Neural crest cell (in vitro differentiated cells): ENCODE data around the gene BTNL8. TPM values are rescaled to one million over a fixed set of nuclear protein-coding genes. Genes with fewer than 3 reads are reported as not detected.

Source experiments
- DNase-seq: peaks from one replicate; pipeline ENCODE4 v3.0.0; 2021; ENCODE audit warnings: low read depth, mixed read lengths, low spot score
- H3K27ac Mint-ChIP-seq: one replicate; pipeline ENCODE4 v1.8.0; 2021; ENCODE audit warnings: mild to moderate bottlenecking, mixed read lengths; ENCODE audit not compliant: unreplicated experiment
- H3K27me3 Mint-ChIP-seq: 2 replicates; pipeline ENCODE4 v1.8.0; 2021; ENCODE audit warnings: low read depth, mild to moderate bottlenecking, mixed read lengths
- H3K36me3 Mint-ChIP-seq: 2 replicates; pipeline ENCODE4 v1.8.0; 2021; ENCODE audit warnings: low read depth, mild to moderate bottlenecking, mixed read lengths
- H3K4me1 Mint-ChIP-seq: 2 replicates; pipeline ENCODE4 v1.8.0; 2021; ENCODE audit warnings: mixed read lengths
- H3K4me3 Mint-ChIP-seq: one replicate; pipeline ENCODE4 v1.8.0; 2021; ENCODE audit warnings: mild to moderate bottlenecking, mixed read lengths
- H3K9me3 Mint-ChIP-seq: 2 replicates; pipeline ENCODE4 v1.8.0; 2021; ENCODE audit warnings: mixed read lengths
- total RNA-seq: library from RNA; stranded (reverse); gene quantifications from 2 replicates; pipeline ENCODE4 v1.2.1, GENCODE V29; 2021
- TF ChIP-seq, protein P1 (sequence below): fragments of 200-600 bp; sonication (generic); conservative IDR thresholded peaks from 2 replicates; pipeline ENCODE4 v1.5.0; 2021; ENCODE audit warnings: antibody characterized with exemption, mild to moderate bottlenecking

BTNL8 gene
- total RNA-seq, 1 donor from 2014 or later: not detected

GRCh38 chr5:180920710-180921109 is 21.8 kb downstream of the BTNL8 start:
- Mint-ChIP-seq H3K36me3 (peaks cover 2% of the 10 kb centered on the region), H3K27me3 (peaks cover 42% of the 10 kb centered on the region), H3K27ac (no peak overlapping the region), H3K4me3 (no peak overlapping the region), H3K9me3 (peaks cover 8% of the 10 kb centered on the region), H3K4me1 (no peaks in the 10 kb centered on the region)
- DNase-seq: no peak
- TF ChIP-seq, protein P1, sequence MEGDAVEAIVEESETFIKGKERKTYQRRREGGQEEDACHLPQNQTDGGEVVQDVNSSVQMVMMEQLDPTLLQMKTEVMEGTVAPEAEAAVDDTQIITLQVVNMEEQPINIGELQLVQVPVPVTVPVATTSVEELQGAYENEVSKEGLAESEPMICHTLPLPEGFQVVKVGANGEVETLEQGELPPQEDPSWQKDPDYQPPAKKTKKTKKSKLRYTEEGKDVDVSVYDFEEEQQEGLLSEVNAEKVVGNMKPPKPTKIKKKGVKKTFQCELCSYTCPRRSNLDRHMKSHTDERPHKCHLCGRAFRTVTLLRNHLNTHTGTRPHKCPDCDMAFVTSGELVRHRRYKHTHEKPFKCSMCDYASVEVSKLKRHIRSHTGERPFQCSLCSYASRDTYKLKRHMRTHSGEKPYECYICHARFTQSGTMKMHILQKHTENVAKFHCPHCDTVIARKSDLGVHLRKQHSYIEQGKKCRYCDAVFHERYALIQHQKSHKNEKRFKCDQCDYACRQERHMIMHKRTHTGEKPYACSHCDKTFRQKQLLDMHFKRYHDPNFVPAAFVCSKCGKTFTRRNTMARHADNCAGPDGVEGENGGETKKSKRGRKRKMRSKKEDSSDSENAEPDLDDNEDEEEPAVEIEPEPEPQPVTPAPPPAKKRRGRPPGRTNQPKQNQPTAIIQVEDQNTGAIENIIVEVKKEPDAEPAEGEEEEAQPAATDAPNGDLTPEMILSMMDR: no peak

GRCh38 chr5:180922932-180923331 is 24.0 kb downstream of the BTNL8 start:
- peaks cover 11% of the 10 kb centered on the region for H3K9me3 Mint-ChIP-seq
- no peak for DNase-seq
- H3K4me3 Mint-ChIP-seq: no peak overlapping the region
- H3K27me3 Mint-ChIP-seq: peaks cover 57% of the 10 kb centered on the region
- TF ChIP-seq, protein P1: no peak
- peaks cover 2% of the 10 kb centered on the region for H3K36me3 Mint-ChIP-seq
- H3K27ac Mint-ChIP-seq: no peak overlapping the region
- H3K4me1 Mint-ChIP-seq: no peaks in the 10 kb centered on the region

- Mint-ChIP-seq H3K4me3 (no peak overlapping the region), H3K36me3 (peaks cover 3% of the 10 kb centered on the region), H3K27me3 (peaks cover 50% of the 10 kb centered on the region), H3K4me1 (no peaks in the 10 kb centered on the region), H3K27ac (no peak overlapping the region), H3K9me3 (peaks cover 15% of the 10 kb centered on the region)
- TF ChIP-seq, protein P1: no peak
- no peak for DNase-seq
Observed at GRCh38 chr5:180932660-180933059, 33.7 kb downstream of the BTNL8 start.

- H3K4me1 Mint-ChIP-seq: no peaks in the 10 kb centered on the region
- no peak overlapping the region for H3K27ac Mint-ChIP-seq
- TF ChIP-seq, protein P1: no peak
- no peak for DNase-seq
- peaks cover 32% of the 10 kb centered on the region for H3K27me3 Mint-ChIP-seq
- peaks cover 22% of the 10 kb centered on the region for H3K9me3 Mint-ChIP-seq
- H3K36me3 Mint-ChIP-seq: peaks cover 3% of the 10 kb centered on the region
- no peak overlapping the region for H3K4me3 Mint-ChIP-seq
Observed at GRCh38 chr5:180935203-180935602, 36.2 kb downstream of the BTNL8 start.

DNA sequence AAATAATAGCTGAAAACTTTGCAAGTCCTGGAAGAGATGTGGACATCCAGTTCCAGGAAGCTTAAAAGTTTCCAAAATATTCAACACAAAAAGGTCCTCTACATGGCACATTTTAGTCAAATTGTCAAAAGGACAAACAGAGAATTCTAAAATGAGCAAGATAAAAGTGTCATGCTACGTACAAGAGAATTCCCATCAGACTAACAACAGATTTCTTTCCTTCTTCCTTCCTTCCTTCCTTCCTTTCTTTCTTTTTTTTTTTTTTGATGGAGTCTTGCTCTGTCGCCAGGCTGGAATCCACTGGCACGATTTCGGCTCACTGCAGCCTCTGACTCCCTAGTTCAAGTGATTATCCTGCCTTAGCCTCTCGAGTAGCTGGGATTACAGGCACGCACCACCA is 39.3 kb downstream of the BTNL8 start:
- no peak for DNase-seq
- no peak overlapping the region for H3K4me3 Mint-ChIP-seq
- H3K27ac Mint-ChIP-seq: no peak overlapping the region
- peaks cover 41% of the 10 kb centered on the region for H3K27me3 Mint-ChIP-seq
- peaks cover 18% of the 10 kb centered on the region for H3K9me3 Mint-ChIP-seq
- peaks cover 3% of the 10 kb centered on the region for H3K36me3 Mint-ChIP-seq
- no peaks in the 10 kb centered on the region for H3K4me1 Mint-ChIP-seq
- TF ChIP-seq, protein P1: no peak
